MM.1S (cell line): Measurements from ENCODE around the gene COPE.

Experiments used
- EZH2 ChIP-seq: fragments of 300-600 bp; sonication (generic); optimal IDR thresholded peaks from 2 replicates; pipeline ENCODE3; 2017; ENCODE audit warnings: low read depth, mild to moderate bottlenecking, antibody characterized with exemption, low read length, mixed read lengths
- EZH2phosphoT487 ChIP-seq: fragments of 300-600 bp; sonication (generic); IDR thresholded peaks from 2 replicates; pipeline ENCODE4 v1.6.1; 2018; ENCODE audit warnings: antibody characterized with exemption, low read length

DNA sequence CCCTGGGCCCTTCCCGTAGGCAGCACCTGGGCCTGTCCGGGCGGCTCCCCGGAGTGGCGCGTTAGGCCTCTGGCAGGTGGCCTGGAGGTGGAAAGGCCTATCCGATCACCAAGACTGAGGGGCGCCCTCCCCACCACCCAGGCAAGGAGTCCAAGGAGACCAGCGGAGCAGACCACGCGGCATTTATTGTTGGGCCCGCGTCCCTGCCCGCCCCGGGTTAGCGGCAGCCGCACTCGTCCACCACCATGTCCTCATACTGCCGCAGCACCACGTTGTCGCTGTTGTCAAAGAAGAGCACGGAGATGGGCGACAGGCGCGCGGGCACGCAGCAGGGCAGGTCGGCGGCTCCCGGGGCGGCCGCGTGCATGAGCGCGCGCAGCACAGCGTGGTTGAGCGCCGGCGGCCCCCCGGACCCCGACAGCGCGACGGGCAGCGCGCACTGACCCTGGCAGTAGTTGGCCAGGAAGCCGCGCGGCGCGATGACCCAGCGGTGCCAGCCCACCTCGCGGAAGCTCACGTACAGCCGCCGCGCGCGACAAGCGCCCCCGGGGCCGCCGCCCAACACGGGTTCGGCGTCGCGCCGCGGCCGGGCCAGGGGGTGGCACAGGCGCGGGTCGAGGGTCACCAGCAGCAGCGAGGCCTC, 50.7 kb downstream of the COPE start:
- TF ChIP-seq EZH2phosphoT487 (no peak), EZH2 (no peak)
